SJCRH30 (cell line): ENCODE data around the gene MRPS27. TPM values are rescaled to one million over a fixed set of nuclear protein-coding genes. Genes with fewer than 3 reads are reported as not detected.
A peak's percentile ranks its signal among the peaks of the same experiment; 100 is the strongest.
"Not testable (repeated sequence)": the region's sequence is repeated elsewhere in the genome, so short reads cannot be mapped to it uniquely, and the experiment has no call there.

Source experiments
- DNase-seq, 2 experiments: peaks; one replicate each; pipeline ENCODE4 v3.0.0-alpha.2; 2015 to 2020
- H3K27ac ChIP-seq: fragments of 250-450 bp; sonication (Bioruptor Pico); 2 replicates; pipeline ENCODE4 v1.5.1; 2020; ENCODE audit warnings: mild to moderate bottlenecking, moderate library complexity
- H3K27me3 ChIP-seq: fragments of 250-450 bp; sonication (Bioruptor Pico); 2 replicates; pipeline ENCODE4 v1.5.1; 2020; ENCODE audit warnings: mild to moderate bottlenecking, moderate library complexity
- H3K36me3 ChIP-seq: fragments of 250-450 bp; sonication (Bioruptor Pico); 2 replicates; pipeline ENCODE4 v1.5.1; 2020; ENCODE audit warnings: mild to moderate bottlenecking, moderate library complexity
- H3K4me1 ChIP-seq: fragments of 250-450 bp; sonication (Bioruptor Pico); 2 replicates; pipeline ENCODE4 v1.5.1; 2020; ENCODE audit warnings: mild to moderate bottlenecking, moderate library complexity
- H3K4me3 ChIP-seq: fragments of 250-450 bp; sonication (Bioruptor Pico); 2 replicates; pipeline ENCODE4 v1.5.1; 2020; ENCODE audit warnings: mild to moderate bottlenecking, moderate library complexity
- H3K9me3 ChIP-seq: fragments of 250-450 bp; sonication (Bioruptor Pico); replicated peaks from 2 replicates; pipeline ENCODE4 v1.5.1; 2020; ENCODE audit warnings: mild to moderate bottlenecking, moderate library complexity
- total RNA-seq: library from RNA; depleted of rRNA; stranded (reverse); fragments of >200 nt; shearing (Covaris generic); gene quantifications from 2 replicates; pipeline ENCODE4 v1.2.3, GENCODE V29; 2014

The MRPS27 gene
- total RNA-seq, 1 experiment from 2014 or later, result 105 TPM

DNA sequence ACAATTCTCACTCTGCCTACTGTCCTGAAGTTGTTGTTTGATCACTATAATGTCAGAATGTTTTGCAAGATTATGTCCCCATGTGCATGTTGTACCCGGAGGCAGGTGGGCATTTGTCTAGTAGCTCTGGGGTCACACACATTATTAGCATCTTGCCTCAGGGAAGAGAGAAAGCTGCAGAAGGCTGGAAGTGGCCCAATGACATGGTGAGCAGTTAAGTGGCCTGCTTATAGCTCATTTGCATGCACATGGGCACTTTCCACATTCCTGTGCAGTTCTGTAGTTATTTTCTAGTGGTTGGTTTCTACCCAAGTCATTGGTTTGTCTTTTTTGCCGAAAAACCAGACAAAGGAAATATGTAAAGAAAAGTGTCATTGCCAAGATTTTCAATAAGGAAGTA is 131.9 kb downstream of the MRPS27 start:
- Histone ChIP-seq H3K4me1 (0 out of 2 replicates have a peak, but pooled peaks cover 2% of the 10 kb centered on the region), H3K27ac (no peak overlapping the region)

DNA sequence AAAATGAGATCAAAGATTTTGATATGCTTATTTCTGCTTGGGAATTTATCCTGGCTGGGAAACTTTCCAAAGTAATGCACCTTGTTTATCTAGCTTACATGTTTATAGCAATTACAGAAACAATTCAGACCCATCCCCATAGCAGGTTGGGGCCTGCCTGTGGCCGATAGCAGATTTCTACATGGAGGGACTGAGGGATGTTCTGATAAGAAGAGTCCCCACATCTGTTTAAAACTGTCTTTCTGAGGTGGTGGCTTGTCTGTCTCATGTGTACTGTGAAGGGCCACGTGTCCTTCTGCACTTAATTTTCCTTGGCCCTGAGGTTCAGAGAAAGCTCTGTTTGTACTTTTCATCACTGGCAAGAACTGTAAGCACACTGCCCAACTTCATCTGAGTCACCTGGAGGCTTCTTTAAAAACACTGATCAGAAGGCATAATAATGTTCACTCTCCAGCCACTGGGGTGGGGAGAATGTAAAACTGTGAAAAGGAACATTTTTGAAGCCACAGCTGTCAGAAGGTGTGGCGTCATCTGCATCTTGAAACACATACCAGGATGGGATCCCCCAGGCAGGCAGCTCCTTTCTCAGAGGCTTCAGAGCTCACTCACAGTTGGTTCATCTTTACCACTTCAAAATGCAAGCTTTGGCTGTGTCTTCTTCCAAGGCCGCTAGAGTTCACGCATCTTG is 132.5 kb downstream of the MRPS27 start:
- Histone ChIP-seq H3K27me3 (no peaks in the 10 kb centered on the region), H3K4me1 (0 out of 2 replicates have a peak, but pooled peaks cover 2% of the 10 kb centered on the region), H3K36me3 (peaks cover 4% of the 10 kb centered on the region; the same call in 1 of the 2 replicates), H3K9me3 (no peaks in the 10 kb centered on the region), H3K27ac (no peak overlapping the region), H3K4me3 (no peak overlapping the region)
- DNase-seq, result no peak

More for the DNA sequence above, 131.9 kb downstream of the MRPS27 start:
- Histone ChIP-seq H3K9me3 (no peaks in the 10 kb centered on the region), H3K4me3 (no peak overlapping the region), H3K36me3 (peaks cover 4% of the 10 kb centered on the region; the same call in 1 of the 2 replicates), H3K27me3 (no peaks in the 10 kb centered on the region)
- no peak for DNase-seq

DNA sequence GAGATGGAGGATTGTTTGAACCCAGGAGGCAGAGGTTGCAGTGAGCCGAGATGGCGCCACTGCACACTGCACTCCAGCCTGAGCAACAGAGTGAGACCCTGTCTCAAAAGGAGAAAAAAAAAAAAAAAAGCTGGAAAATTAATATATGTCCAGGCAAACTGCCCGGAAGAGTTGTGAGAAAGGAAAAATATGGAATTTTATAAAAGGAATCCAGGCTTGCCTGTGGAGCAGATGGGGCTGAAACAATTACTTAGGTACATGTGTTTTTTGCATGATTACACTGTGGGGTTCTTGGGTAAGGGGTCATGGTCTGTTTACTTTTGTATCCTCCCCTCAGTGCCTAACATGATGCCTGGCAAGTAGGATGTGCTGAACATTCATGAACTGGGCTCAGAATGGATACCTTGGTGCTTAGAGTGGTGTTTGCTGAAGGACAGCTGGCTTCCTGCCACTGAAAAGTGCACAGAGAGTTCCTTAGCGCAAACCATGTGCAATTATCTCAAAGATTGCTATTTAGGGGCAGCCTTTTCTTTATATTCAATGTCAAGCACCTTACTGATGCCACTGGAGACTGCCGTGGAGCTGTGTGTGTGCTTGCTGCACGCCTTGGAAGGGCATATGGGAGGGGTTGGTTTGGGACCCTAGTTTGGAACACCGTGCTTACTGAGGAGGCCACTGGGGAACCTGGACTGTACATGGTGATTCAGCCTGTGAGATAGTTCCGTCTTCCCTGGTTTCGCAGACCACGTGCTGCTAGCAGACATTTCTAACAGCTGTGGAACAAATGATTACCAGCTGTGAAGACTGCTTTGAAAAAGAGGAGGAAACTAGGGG is 134.3 kb downstream of the MRPS27 start:
- DNase-seq, result no peak
- H3K27ac ChIP-seq, result no peak overlapping the region

DNA sequence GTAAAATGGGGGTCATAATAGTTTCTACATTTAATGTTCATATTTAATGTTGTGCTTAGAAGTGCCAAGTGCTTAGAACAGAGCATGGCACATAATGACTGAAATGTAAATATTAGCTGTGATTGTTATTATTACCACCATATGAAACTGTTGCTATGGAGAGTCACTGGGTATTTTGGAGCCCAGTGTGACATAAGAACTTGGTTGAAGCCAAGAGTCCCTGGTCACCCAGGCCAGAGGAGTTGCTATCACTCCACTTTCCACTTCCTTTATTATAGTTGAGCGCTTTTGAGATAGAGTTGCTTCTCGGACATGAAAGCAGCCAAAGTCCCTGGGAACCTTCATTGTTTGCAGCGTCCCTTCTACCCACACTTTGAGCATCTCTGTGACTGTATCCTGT is 135.6 kb downstream of the MRPS27 start:
- no peak for DNase-seq
- no peak overlapping the region for H3K4me3 ChIP-seq
- H3K36me3 ChIP-seq, result peaks cover 2% of the 10 kb centered on the region; the same call in 1 of the 2 replicates
- H3K4me1 ChIP-seq, result 0 out of 2 replicates have a peak, but pooled peaks cover 2% of the 10 kb centered on the region
- no peaks in the 10 kb centered on the region for H3K27me3 ChIP-seq
- no peaks in the 10 kb centered on the region for H3K9me3 ChIP-seq
- no peak overlapping the region for H3K27ac ChIP-seq

More for the DNA sequence above, 134.3 kb downstream of the MRPS27 start:
- H3K4me1 ChIP-seq, result 0 out of 2 replicates have a peak, but pooled peaks cover 2% of the 10 kb centered on the region
- no peak overlapping the region for H3K4me3 ChIP-seq
- H3K36me3 ChIP-seq, result peaks cover 4% of the 10 kb centered on the region; the same call in 1 of the 2 replicates
- no peaks in the 10 kb centered on the region for H3K9me3 ChIP-seq
- no peaks in the 10 kb centered on the region for H3K27me3 ChIP-seq

DNA sequence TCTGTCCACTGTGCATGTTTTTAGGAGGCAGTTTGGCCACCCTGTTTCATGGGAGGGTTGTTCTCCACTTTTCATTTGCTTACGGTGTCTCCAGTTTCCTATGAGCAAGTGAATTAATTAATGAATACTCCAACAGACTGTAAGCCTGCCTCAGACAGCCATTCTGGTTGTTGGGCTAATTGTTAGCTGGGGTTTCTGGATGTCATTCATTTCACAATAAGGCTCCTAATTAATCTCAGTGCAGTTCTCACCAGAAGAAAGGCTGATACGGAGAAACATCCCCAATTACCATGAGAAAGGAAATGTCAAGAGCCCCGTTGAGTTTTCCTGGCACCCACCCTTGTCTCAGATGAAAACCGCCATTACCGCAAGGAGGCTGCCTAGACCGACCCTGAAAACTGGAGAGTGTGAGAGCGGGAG is 136.9 kb downstream of the MRPS27 start:
- Histone ChIP-seq H3K36me3 (peaks cover 2% of the 10 kb centered on the region; the same call in 1 of the 2 replicates), H3K9me3 (no peaks in the 10 kb centered on the region), H3K4me1 (0 out of 2 replicates have a peak, but pooled peaks cover 2% of the 10 kb centered on the region), H3K27me3 (no peaks in the 10 kb centered on the region), H3K27ac (no peak overlapping the region), H3K4me3 (no peak overlapping the region)
- DNase-seq, result no peak

DNA sequence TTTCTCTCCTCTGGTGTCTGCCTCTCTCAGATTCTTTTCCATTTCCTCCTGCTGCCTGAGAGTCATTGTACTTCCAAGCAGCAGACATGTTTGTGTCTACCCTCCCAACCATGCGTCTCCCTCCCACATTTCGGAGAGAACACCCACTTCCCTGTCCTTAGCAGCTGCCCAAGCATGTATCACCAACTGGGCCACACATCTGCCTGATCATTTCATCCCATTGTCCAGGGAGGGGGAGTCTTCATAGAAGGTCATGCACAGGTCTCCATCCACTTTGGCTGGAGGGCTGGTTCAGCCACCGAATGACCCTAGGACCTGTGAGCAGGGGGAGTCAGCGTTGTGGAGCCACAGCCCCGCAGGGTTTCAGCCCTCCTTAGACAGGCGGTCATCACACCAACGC is 137.4 kb downstream of the MRPS27 start:
- no peak overlapping the region for H3K27ac ChIP-seq
- 0 out of 2 replicates have a peak, but pooled peaks cover 2% of the 10 kb centered on the region for H3K4me1 ChIP-seq
- DNase-seq, result no peak
- no peak overlapping the region for H3K4me3 ChIP-seq
- H3K9me3 ChIP-seq, result no peaks in the 10 kb centered on the region
- H3K27me3 ChIP-seq, result no peaks in the 10 kb centered on the region
- H3K36me3 ChIP-seq, result no peaks in the 10 kb centered on the region; the same call in 1 of the 2 replicates

DNA sequence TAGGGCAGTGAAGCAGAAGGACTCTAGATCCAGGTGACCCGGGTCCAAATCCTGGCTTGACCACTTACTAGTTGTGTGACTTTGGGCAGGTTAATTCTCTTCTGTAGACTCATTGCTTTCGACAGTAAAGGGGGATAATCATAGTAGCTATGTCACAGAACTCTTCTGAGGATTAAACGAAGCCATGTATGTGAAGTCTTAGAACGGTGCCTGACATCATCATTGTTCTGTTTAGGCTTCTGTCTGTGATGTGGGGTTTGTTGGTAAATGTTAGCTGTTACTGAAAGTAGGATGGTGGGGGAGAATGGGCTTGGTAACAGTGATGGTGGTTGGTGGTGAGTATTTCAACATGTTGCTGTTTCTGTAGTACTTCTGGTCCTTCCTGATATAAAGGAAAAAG is 139.1 kb downstream of the MRPS27 start:
- Histone ChIP-seq H3K36me3 (no peaks in the 10 kb centered on the region), H3K4me3 (no peak overlapping the region), H3K27me3 (no peaks in the 10 kb centered on the region), H3K27ac (no peak overlapping the region), H3K4me1 (0 out of 2 replicates have a peak, but pooled peaks cover 2% of the 10 kb centered on the region), H3K9me3 (no peaks in the 10 kb centered on the region)
- DNase-seq, result no peak

DNA sequence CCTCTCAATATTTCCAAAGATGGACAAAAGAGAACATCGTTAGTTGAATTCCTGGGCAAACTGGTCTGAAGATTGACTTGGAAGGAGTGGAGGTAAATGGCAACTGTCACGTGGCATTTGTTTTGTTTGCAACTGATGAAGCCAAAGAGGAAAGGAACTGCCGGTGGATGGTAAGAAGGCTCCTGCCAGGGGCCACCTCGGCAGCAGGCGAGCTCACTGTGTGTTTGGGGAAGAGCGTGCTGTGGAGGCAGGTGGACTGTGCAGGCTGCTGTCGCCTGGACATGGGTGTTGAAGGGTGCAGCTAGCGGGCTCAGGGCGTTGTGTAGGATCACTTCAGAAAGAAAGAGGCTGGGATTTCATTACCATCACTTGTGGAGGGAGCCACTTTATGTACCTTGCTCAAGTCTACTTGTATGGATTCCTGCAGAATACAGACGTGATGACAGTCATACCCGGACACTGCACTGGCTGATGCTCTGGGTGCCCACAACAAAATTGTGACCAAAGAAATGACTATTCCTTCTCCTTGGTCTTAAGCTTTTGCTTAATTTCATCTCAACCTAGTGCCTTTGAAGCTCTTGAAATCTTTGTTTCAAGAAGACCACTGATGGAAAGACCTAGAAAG is 140.1 kb downstream of the MRPS27 start:
- Histone ChIP-seq H3K27me3 (no peaks in the 10 kb centered on the region), H3K4me1 (no peaks in the 10 kb centered on the region), H3K36me3 (no peaks in the 10 kb centered on the region), H3K9me3 (no peaks in the 10 kb centered on the region), H3K27ac (no peak overlapping the region), H3K4me3 (peak overlapping the region; percentile 29)
- no peak for DNase-seq

DNA sequence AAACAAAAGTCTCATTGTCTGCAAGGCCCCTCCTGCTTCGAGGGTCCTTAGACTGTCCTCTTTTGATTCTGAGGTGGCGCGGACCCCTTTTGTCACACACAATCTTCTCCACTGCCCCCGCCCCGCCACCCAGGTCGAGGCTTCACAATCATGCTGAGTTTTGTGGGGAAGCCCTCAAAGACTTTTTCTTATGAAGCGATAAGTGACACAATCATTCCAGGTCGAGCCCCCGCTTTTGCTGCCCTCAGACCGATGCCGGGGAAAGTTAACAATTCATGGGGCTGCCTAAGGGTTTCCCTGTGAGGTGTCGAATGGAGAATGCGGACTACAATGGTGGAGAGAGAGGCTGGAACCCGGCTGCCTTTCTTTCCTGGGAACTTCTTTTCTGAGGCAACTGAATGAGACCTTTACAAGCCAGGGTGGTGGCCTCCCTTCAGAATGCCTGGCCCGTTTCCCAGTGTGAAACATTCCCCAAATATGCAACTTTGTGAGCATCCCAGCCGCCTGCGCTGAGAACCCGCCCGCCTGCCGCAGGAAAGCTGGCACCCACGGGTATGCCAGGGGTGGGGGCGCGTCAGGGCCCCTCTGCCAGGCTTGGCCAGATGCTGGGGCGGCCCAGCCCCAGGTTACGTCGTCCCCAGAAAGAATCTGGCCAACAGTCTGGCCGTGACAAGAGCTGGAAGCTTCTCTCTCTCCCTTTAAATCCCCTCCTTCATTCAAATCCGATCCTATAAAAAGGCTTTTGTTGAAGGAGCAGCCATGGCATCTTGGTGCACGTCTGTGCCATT is 140.8 kb downstream of the MRPS27 start:
- peak overlapping the region; percentile 29 for H3K4me3 ChIP-seq
- H3K9me3 ChIP-seq, result no peaks in the 10 kb centered on the region
- no peaks in the 10 kb centered on the region for H3K4me1 ChIP-seq
- DNase-seq, result peak; percentile 15 to 22
- H3K27ac ChIP-seq, result 0 out of 2 replicates have a peak overlapping the region, but pooled peaks have one; percentile 4
- no peaks in the 10 kb centered on the region for H3K36me3 ChIP-seq
- H3K27me3 ChIP-seq, result no peaks in the 10 kb centered on the region

DNA sequence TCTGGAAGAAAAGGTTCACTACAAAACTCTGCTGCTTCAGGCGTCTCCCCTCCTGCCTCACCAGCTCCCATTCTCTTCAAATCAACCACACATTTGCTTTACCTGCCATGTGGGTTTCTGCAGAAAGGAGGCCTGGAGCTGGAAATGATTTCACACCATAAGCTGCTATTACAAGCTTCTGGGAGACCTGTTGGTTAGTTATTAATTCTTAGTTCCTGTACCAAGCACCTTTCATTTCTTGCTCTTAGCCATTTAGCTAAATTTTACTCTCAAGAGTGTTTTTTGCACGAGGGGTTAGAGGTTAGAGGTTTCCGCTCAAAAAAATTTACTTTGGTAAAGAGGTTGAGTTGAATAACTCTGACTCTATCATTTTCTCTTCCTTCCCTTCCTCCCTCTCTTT is 142.5 kb downstream of the MRPS27 start:
- H3K4me3 ChIP-seq, result no peak overlapping the region
- DNase-seq, result no peak
- H3K36me3 ChIP-seq, result no peaks in the 10 kb centered on the region
- H3K27me3 ChIP-seq, result no peaks in the 10 kb centered on the region
- H3K9me3 ChIP-seq, result no peaks in the 10 kb centered on the region
- no peak overlapping the region for H3K27ac ChIP-seq
- no peaks in the 10 kb centered on the region for H3K4me1 ChIP-seq

DNA sequence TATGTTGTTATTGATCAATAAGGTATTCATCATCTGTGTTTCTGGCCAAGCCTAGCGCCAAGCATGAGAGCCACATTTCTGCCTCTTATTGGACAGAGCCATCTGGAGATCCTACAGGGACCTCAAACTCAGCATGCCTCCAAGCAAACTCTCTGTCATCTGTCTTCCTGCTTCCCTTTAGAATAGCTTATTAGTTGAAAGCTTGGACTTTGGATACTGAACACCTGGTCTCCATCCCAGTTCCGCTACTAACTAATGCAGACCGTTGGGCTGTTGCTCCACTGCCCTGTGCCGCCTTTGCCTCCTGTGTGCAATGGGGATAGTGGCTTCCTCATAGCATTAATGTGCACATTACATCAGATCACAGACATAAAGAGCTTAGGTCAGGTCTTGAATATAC is 147.3 kb downstream of the MRPS27 start:
- Histone ChIP-seq H3K4me3 (no peak overlapping the region), H3K4me1 (no peaks in the 10 kb centered on the region), H3K9me3 (no peaks in the 10 kb centered on the region), H3K36me3 (no peaks in the 10 kb centered on the region; the same call in 1 of the 2 replicates), H3K27me3 (no peaks in the 10 kb centered on the region), H3K27ac (no peak overlapping the region)
- no peak for DNase-seq

DNA sequence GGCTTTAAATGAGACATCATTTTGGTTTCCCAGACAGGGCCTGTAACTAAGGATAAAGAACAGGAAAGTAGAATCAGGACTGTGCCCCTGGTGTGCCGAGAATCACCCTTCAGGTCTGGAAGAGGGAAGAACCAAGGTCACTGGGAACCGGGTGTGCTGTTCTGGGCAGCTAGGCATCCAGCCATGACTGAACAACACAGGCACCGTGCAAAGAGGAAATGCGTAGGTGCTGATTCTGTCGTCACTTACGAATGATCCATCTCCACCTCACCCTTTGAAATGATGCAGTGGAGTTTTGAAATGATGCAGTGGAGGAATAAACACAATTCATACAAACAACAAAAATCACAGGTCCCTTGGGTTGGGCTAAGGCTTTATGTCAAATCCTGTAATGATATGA is 148.4 kb downstream of the MRPS27 start:
- H3K4me3 ChIP-seq, result no peak overlapping the region
- H3K27me3 ChIP-seq, result no peaks in the 10 kb centered on the region
- no peaks in the 10 kb centered on the region; the same call in 1 of the 2 replicates for H3K36me3 ChIP-seq
- H3K9me3 ChIP-seq, result no peaks in the 10 kb centered on the region
- H3K4me1 ChIP-seq, result peaks cover 3% of the 10 kb centered on the region; the same call in 1 of the 2 replicates
- DNase-seq, result no peak
- H3K27ac ChIP-seq, result no peak overlapping the region

DNA sequence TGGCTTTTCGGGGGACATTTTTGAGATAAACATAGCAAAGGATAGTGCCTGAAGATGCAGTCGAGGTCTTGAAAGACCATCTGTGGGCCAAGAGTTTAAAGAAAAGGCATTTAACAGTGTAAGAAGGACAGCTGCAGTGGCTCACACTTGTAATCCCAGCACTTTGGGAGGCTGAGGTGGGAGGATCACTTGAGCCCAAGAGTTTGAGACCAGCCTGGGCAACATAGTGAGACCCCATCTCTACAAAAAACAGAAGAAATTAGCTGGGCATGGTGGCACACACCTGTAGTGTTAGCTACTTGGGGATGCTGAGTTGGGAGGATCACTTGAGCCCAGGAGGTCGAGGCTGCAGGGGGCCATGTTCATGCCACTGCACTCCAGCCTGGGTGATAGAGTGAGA is 148.9 kb downstream of the MRPS27 start:
- not testable (repeated sequence) for H3K9me3 ChIP-seq, H3K4me1 ChIP-seq, H3K27ac ChIP-seq, H3K4me3 ChIP-seq, DNase-seq, H3K36me3 ChIP-seq, H3K27me3 ChIP-seq

DNA sequence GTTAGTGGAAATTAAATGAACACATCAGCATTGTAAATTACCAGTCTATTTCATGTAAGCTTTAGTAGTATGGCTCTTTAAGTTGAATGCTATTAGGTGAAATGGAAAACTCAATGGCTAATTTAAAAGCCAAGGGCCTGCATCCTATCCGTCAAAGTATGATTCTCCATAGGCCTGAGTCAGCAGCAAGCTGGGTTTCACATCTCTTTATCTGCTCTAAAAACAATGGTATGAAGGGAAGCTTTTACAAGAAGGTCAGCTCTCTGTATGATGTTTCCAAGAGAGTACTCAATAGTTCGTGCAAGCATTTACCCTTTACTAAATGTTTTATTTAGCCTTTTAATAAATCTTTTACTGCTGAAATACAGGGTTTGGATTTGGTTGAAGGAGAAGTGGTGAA is 149.9 kb downstream of the MRPS27 start:
- Histone ChIP-seq H3K9me3 (no peaks in the 10 kb centered on the region), H3K27ac (no peak overlapping the region), H3K4me1 (peaks cover 3% of the 10 kb centered on the region; the same call in 1 of the 2 replicates), H3K27me3 (no peaks in the 10 kb centered on the region), H3K36me3 (no peaks in the 10 kb centered on the region; the same call in 1 of the 2 replicates), H3K4me3 (no peak overlapping the region)
- DNase-seq, result no peak
